HG03469 (cell line): ENCODE results near the gene BICDL2.

Experiments
- ATAC-seq: cut with Tn5 transposase; IDR thresholded peaks from one replicate; pipeline ENCODE4 v1.9.1; 2021; ENCODE audit warnings: mild to moderate bottlenecking, moderate library complexity, moderate number of reproducible peaks; ENCODE audit not compliant: unreplicated experiment

The BICDL2 gene

DNA sequence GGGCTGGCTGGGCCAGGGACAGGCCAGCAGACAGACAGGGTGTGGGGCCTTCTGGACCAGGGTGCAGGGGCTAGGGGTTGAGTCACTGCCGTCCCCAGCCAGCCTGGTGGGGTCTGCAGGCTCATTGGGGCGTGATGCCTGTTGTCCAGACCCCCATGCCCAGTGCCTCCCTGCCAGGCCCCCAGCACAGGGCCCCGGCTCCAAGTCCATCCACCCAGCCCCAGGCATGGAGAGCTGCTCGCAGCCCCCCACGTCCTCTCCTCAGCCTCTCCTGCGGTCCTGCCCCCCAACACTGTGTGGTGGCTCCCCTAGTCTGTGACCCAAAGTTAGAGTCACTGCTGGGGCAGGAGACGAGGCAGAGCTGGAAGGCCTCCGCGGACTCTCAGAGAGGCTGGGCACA lies 49.5 kb downstream of the BICDL2 start:
- ATAC-seq = no peak

DNA sequence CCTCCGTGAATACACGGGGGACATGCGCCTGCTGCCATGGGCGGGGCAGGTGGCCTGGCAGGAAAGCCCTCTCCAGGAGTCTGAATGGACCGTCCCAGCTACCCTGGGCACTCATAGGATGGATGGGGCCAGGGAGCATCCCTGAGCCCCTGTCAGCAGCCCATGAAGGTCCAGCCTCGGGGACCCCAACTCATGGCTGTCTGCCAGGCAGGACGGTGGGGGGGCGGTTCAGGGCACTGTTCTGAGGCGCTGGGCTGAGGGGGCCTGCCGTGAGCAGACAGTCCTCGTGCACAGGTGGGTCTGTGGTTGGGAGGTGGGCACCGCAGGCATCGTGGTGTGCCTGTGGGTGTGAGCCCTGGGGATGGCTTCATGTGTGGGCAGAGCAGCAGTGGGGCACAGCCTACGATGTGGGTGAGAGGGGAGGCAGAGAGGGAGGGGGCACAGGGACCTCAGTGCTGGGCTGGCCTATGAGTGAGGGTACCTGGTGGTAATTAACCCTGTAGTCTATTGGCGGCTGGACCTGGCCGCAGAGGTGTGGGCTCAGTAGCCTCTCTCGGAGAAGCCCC lies 50.0 kb downstream of the BICDL2 start:
- no peak for ATAC-seq

DNA sequence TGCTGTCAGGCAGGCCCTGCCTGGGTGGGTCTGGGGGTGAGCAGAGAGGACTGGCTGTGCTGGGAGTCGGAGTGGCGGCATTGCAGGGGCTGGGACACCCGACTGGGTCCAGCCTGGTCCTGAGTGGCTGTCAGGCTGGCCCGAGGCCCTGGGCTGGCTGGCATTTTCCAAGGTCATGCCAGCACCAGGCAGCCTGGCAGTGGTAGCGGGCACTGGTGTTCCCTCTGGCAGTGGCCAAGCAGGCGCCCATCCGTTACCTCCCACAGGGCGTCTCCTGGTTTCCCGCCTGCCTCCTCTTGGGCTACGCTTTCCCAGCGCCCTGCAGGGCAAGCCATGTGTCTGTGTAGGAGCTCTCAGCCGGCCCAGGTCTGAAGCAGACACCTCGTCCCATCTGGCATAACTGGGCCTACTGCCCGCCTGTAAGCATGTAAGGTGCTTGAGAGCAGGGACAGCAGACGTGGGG lies 50.8 kb downstream of the BICDL2 start:
- ATAC-seq = no peak

DNA sequence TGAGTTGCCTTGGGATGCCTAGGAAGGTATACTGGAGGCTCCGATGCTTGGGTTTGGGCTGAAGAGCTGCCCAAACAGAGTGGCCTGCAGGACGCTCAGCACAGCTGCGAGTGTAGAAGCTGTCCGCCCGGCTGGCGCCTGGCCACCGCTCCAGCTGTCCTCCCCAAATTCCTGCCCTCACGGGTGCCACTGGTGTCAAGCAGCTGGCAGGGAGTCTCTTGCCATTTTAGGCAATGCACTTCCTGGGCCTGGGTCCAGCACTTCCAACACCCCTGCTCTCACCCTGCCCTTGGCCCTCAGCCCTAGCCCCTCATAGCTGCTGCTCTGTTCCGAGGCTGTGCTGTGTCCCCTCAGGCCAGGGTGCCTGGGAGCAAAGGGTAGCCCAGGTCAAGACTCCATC lies 51.3 kb downstream of the BICDL2 start:
- ATAC-seq = no peak

DNA sequence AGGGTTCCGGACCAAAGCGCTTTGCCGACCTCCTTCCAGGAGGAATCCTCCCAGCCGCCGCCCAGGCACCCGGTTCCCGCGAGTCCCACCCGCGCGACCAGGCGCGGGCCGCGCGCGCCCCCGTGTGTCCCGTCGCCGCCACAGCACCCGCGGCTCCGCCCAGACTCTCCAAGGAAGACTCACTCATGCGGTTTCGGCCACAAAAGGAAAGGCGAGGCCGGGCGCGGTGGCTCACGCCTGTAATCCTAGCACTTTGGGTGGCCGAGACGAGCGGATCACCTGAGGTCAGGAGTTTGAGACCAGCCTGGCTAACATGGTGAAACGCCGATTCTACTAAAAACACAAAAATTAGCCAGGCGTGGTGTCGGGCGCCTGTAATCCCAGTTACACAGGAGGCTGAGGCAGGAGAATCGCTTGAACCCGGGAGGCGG lies 53.0 kb downstream of the BICDL2 start:
- ATAC-seq = no peak

DNA sequence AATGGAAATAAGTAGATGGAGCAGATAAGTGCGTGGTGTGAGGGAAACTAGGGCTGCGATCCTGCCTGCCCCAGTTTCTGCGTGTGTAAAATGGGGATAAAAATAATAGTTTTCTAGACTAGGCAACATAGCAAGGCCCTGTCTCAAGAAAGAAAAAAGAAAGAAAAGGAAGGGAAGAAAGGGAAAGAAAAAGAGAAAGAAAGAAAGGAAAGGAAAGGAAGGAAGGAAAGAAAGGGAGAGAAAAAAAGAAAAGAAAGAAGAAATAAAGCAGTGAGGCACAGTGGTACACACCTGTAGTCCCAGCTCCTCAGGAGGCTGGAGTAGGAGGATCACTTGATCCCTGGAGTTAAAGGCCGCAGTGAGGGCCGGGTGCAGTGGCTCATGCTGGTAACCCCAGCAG lies 54.3 kb downstream of the BICDL2 start:
- no peak for ATAC-seq

DNA sequence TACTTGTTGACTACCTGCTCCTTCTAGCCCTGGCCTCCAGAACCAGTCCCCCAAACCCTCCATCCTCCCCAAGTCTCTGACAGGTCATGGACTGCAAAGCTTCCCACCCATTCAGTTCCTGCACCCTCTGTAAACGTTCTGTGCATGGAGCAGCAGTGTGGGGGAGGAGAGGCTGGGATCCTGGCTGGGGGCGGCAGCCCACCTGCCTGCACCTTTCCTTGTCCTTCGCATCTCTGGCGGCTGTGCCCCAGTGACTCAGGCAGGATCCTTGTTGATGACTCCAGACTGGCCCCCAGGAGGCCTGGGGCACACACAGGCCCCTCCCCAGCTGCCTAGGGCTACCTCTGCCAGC lies 54.9 kb downstream of the BICDL2 start:
- no peak for ATAC-seq

DNA sequence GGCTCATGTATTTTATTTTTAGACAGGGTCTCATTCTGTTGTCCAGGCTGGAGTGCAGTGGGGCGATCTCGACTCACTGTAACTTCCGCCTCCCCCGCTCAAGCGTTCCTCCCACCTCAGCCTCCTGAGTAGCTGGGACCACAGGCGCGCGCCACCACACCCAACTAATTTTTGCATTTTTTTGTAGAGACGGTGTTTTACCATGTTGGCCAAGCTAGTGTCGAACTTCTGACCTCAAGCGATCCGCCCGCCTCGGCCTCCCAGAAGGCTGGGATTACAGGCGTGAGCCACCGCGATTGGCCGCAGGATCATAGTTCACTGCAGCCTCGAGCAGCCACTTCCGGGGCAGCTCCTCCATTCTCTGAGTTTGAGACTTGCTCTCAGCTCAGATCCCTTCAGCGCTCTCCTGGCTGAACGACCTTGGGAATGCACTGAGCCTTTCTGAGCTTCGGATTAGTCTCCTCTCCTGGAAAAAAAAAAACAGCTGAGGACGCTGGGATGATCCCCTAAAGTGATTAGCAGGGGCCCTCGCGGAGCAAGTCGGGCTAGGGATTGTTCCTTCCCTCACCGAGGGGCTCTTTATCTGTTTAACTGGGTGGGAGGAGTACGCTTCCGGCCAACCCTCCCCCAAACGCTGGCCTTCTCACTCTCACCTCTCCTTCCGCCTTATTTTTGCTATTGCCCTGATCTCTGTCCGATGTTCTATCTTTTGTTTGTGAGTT lies 55.4 kb downstream of the BICDL2 start:
- ATAC-seq = no peak

DNA sequence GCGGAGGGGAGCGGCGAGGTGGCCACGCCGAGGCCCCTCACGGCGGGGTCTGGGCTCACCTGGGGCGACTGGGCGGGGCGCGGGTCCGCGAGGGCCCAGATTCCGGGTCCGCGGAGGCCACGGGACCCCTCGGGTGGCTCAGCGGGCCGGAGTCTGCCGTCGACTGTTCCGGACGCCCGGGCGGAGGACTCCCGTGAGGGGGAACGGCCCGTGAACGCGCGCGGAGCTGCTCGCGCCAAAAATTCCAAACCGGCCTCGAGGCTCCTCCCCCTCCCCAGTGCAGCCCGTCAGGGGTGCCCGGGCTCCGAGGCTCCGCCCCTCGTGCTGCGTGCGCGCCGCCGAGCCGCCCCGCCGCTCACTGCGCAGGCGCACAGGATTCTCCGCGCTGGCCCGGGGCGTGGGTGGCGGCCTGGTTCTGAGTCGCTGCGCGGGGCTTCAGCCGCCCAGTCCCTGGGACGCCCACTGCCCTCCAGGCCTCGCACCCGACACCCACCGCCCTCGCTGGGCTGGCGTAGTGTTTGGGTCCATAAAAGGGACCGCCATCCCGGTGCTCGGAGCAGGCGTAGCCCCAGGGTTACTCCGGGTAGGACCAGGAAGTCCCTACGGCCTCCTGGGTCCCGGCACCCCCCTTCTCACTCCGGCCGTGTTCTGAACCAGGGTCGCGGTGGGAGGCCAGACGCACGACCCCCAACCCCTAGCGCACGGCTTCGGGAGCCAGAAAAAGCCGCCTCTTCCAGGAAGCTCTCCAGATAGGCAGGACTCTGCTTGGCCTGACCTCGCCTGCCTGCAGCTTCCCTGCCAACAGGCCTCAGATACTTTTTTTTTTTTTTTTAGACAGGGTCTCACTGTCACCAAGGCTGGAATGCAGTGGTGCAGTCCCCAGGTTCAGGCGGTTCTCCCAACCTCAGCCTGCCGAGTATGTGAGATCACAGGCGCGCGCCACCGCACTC lies 56.2 kb downstream of the BICDL2 start, which contains the start of gene PKMYT1:
PKMYT1 (minus strand) TSS at position 220 of the 950 bp plus-strand sequence. CDS start 789 bp downstream, outside the sequence.
- ATAC-seq = peak; percentile 57

DNA sequence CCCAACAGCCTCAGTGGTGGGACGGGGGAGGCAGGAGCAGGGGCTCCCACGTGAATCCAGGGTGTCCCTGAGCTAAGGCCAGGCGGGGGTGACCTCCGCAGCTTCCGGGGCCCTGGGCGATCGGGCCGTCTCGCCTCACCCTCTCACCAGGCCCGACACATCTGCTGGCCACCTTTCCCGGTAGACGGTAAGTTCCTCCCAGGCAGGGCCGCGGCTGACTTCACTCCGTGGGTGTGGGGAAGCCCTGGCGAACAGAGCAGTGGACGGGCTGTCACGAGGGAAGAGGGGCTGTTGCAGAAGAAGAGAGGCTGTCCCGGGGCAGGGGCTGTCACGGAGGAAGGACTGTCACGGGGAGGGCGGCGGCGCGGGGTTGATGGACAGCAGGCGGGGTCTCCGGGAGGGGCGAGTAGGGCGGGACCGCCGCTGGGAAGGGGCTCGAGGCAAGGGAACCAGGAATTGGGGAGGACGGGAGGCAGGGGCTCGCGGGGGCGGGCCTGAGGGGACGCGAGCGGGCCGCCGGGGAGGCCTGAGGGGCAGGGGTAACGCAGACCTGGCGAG lies 57.0 kb downstream of the BICDL2 start:
- no peak for ATAC-seq
